ENCODE measurements around the gene IGF2BP2.
A peak's percentile ranks its signal among the peaks of the same experiment; 100 is the strongest.

The IGF2BP2 gene

DNA sequence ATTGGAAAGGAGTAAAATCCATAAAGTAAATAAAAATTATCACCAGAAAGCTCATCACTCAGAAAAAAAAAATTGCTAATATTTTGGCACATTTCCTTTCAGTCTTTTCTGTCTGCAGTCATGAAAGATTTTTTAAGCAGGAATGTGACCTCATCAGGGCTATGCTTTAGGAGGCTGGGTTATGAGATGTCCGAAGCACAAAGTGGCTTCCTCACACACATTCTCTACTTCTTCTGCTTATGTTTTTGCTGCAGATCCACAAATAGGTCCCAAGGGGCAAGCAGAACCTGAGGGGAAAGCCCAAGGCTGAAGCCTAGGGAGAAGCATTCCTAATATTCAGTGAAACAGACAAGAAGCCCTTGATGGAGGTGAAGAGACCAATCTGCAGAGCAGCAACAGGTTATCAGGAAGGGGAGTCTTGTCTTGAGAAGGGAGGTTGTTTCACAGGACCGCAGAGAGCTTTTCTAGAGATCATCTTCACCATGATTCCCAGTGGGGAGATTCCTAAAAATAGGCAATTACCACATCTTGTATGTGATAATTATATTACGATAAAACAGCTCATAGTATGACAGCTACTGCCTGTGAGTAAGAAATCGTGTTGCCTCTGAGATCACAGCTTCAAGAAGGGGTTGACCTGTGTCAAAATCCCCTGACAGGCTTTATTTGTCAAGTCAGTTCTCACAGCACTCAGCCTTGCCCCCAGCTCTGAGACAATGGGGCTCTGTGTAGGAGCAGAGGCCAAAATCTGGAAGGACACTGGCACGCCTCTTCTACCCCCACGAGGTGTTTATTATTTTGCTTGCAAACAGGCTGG, 60.5 kb downstream of the IGF2BP2 start:
- DNase-seq: no peak

DNA sequence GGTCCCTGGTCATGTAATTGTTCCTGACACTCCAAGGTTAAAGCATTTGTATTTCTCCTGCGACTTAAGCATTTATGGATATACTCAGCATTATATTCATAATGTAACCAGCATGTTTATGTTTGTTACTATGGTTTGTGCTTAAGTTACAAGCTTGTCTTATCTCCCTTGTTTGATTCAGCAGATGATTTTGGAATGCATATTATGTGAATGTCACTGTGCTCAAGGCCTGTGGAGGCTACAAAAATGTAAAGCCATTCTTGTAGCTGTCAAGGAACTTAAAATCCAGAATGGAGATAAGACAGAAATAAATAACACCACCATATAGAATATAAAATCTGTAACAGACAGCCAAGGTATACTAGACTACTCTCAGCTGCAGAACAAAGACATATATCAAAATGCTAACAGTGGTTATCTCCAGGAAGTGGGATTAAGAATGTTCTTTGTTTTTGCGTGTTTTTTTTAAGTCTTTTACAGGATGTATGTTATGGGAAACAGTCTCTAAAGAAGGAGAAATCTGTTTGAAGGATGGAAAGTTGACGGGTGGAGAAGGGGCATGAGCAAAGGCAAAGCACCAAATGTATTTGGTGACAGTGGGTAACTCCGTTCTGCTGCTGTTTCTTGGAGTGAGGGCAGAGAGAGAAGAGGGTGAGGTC, 61.4 kb downstream of the IGF2BP2 start:
- no peak for DNase-seq

DNA sequence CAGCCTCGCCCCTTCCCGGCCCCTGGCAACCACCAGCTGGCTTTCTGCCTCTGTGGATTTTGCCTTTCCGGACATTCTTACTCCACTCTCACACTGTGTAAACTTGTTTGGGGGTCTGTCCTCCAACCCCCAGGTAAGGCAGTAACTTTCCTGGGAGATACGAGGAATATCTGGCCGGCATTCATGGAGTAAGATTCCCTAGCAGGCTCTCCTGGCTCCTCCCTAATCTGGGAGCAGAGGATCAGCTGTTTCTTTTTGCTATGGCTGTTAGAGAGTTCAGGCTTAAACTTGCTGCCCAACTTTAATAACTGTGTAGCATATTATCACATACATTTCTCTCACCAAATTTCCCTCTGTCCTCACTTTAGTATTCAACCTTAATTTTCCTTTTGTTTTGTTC, 64.3 kb downstream of the IGF2BP2 start:
- DNase-seq: no peak

DNA sequence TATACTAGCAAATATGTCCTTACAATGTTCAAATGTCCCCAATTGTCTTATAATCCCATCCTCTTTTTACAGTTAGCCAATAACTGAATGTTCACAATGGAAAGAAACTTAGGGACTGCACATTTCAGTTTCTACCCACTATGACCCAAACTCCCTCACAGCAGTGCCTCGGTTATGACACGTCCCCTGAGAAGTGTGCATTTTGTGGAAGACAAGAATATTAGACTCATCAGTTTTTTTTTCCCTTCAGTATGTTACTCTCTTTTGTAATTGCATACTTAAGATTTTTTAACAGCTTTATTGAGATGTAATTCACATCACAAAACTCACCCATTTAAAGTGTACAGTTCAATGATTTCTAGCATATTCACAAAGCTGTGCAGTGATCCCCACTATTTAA, 64.8 kb downstream of the IGF2BP2 start:
- no peak for DNase-seq

DNA sequence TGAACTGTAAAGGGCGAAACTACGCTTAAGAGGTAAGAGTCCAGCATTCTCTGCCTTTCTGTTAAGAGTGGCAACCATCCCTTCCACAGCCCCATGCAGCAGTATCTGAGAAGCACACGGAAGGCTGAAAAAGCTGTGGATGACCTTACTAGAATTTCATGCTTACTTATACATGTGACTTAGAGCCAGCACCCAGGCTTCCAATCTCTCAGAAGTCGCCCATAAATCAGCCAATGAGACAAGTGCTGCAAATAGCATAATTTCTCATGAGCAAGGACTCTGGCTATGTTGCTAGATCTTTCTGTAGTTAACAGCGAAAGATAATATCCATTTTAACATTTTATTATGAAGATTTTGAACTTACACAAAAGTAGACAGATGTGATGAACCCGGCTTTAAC, 65.3 kb downstream of the IGF2BP2 start:
- no peak for DNase-seq

DNA sequence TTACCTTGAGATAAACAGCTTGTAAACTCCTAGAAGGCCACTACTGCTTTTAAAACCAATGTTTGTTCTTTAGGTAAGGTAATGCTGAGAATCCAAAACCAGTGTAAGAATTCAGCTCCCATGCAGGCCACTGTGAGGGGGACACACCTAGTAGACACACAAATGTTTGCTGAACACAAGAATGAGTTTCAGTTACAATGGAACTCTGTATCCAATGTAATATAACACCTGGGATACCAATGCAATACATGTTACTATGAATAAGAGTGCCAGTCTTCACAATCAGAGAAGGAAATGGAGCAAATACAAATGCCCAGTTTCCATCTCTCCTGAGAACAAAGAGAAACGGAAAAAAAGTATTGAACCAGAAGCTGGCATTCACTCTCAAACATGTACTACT, 65.9 kb downstream of the IGF2BP2 start:
- DNase-seq: no peak

DNA sequence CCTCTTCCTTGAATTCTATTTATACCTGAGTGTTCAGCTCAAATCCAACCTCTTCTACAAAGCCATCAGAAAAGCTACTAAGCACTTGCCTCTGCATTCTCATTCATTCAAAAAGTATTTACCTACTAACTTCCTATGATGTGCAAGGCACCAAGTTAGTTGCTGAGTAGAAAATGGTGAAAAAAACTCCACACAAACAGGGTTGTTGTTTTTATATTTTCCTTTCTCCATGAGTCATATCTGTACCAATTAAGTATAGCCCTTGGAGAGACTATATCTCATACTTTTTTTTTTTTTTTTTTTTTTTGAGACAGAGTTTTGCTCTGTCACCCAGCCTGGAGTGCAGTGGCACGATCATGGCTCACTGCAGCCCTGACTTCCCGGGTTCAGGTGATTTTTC, 67.7 kb downstream of the IGF2BP2 start:
- no peak for DNase-seq

DNA sequence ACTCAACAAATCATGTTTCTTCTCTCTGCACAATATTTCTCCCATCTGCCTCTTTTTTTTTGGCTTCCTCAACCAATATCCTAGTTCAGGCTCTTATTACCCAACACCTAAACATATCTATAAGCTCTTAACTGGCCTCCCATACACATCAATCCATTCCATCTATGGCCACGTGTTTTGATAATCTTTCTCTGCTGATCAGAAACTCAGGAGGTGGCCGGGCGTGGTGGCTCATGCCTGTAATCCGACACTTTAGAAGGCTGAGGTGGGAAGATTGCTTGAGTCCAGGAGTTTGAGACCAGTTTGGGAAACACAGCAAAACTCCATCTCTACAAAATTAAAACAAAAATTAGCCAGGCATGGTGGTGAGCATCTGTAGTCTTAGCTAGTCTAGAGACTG, 68.4 kb downstream of the IGF2BP2 start:
- DNase-seq: no peak

DNA sequence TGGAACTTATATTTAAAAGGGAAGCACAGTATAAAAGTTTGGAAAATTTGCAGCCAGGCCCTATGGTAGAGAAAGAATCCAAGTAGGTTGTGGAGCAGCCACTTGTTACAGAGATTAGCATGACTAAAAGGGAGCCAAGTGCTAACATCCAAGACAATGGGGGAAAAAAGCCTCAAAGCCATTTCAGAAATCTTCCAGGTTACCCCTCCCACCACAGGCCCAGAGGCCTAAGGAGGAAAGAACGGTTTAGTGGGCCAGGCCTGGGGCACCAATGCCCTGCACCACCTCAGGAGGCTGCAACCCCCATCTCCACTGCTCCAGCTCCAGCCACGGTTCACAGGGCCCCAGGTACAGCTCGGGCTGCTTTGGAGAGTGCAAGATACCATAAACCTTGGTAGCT, 69.9 kb downstream of the IGF2BP2 start:
- DNase-seq: no peak

DNA sequence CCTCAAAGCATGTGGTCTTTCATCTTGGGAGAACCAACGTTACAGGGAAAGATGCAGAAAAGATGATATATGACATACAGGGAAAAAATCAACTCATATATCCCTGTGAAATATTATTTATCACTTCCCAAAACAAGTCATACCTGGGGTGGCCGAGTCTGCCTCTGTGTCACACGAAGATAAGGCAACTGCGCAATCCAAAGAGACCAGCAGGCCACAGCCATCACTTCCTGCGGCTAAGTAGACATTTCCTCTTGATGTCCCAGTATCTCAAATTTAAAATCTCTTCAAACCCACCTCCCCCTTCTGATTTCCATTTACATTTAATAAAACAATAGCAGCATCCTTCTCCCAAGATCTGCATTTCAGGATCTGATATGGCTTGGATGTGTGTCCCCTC, 71.5 kb downstream of the IGF2BP2 start:
- DNase-seq: no peak

DNA sequence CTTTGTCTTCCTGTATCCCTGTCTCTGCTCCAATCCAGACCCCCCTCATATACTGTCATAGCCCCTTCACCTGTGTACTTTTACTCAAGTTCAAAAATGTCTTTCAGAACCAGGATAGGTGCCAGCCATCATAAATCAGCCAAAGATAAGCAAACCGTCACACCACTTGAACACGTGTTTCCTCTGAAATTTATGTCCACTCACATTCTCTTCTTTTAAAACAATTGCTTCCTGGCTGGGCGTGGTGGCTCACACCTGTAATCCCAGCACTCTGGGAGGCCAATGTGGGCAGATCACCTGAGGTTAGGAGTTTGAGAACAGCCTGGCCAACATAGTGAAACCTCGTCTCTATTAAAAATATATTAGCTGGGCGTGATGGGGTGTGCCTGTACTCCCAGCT, 74.1 kb downstream of the IGF2BP2 start:
- DNase-seq: no peak

DNA sequence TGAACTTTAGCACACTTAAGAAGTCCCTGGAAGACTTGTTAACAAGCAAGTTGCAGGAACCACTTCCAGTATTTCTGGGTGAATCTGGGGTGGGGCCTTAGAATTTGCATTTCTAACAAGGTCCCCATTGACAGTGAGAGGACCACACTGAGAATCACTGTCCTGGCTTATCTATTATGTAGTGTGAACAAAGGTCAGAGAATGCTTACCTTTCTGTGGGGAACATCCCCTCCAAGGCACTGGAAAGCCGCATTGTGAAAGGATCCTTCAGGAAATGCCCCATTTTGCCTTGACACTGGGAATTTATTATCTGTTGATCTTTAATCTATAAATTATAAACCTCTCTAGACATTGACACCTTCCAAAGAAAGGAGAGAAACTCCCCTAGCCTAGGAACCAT, 74.8 kb downstream of the IGF2BP2 start:
- DNase-seq: no peak

DNA sequence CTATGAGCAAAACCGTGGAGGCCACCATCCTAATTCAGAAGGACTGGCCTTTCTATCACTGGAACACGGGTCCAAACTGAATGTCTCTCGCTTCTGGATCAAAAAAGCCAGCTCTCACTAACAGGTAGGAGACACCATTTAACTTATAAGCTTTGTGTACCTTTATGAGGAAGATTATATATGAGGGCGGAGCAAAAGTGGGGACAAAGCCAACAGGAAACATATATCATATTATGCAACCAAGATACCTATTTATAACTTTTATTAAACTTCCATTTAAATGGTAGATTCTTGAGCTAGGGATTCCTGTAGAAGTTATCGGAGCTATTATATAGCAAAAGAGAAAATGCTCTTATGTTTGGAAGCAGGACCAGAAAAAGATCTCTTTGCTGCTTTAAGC, 78.4 kb downstream of the IGF2BP2 start:
- no peak for DNase-seq

DNA sequence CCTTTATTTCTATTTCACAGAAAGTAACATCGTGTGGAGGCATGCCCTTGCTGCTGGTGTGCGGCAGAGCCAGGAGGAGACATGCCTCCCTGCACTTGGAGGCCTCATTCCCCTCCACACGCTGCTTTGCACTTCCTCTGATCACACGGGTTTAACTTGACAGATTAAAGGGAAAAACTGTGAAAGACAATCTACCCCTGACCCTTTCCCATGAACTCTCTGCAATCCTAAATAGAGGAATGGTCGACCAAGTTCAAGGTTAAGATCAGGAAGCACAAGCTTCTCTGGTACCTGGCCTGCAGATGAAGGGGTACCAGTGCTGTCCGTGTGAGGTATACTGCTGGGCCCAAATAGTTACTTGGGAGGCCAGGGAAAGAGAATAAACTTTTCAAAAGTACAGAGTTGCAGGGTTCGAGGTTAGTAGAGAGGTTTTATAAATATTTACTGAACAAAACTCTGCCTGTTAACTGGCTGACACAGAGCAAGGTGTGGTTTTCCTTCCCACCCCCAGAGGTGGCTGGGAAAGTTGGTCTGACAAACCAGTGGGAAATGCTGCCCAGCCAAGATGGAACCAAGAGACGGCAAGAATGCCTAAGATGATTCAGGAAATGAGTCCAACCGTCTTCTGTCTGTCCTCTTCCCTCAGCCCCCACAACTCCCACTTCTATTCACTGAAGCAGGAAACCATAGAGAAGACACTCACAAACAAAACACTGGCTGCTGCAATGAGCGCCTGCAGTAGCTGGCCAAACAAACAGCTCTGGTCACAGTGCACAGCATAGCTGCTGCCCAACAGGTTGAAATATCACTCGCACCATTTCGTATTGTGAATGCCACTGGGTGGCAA, 79.6 kb downstream of the IGF2BP2 start:
- DNase-seq: no peak

DNA sequence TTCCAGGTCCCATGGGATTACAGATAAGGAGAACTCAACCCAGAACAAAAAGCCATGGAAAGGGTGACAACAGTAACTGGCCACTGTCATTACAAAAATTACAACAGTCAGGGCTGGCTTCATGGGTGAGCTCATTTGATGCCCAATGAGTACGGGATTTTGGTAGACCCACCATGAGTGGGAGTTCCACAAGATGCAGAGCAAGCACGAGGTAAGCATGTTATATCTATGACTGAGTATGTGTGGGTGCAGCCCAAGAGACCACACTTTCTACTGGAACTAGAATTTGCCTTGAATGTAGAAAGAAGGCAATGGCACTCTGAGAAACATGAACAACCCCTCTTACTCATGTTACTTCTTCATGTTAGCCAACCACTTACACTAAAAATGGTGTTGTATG, 83.3 kb downstream of the IGF2BP2 start:
- DNase-seq: no peak

DNA sequence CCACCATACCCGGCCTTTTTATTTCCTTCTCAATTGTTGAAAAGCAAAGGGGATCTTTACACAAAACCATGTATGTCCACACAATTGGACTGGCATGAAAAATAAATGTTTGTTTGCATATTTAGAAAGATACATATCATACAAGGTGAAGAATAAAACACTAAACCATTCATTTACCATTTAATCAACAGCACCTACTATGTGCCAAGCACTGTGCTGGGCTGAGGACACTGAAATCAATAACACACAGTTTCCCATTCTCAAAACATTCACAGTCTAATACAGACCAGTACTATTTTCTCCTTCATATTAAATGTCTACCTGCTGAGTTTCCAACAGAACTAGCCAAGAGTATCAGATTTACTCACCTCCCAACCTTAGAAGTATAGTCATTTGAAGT, 84.7 kb downstream of the IGF2BP2 start:
- no peak for DNase-seq

DNA sequence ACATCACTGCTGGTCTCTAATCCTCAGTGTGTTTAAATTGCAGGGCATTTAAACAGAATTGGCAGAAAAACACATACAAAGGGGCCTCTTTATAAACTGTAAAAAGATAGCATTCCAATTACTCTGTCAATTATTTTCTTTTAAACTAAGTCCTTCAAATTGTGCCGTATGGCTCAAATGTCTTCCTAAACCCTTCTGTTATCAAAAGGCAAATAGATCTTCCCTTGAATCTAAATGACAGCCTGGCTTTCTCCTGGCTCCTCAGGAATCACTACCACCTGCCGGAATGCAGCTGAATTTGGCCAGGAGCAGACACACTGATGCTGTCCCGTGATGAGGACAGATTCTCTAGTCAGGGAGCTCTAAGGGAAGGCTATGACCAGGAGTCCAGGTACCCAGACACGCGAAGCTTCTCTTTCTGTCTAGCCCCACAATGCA, 85.6 kb downstream of the IGF2BP2 start:
- peak; percentile 32 to 73 for DNase-seq

DNA sequence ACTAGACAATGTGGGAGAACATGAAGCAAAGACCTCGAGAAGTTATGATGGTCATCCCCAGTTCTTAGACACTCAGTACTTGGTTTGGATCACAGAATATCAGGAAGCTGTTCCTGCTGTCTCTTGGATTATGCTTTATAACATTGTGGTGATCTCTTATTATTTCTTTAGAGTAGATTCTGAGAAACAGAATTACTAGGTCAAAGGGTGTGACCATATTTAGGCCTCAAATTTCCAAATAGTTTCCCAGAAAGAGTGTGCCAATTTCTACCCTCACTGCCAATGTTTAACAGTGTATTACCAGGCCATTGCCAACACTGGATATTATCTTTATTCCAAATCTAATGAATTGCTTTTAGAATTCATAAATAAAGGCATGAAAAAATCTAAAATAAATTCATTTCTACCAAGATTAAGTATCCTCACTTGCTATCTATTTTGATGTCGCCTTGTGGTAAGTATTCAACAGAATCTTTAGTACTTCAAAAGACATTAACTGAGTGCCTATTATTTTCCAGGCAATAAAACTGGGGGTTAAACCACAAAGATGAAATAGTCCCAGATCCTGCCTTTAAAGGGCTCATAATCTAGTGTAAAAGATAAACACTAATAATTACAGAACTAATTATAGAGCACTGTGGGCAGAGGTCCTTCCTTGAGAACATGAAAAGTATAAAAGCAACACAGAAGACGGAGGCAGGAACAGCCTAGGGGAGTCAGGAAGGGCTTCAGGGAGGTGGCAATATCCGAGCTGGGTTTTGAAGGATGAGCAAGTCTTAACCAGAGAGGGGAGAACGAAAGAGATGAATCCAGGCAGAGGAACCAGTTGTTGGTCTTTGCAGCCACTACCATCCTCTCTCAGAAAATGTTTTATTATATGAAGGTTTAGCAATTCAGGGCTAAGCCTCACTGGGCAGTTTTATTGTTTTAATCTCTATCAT, 86.8 kb downstream of the IGF2BP2 start:
- no peak for DNase-seq

DNA sequence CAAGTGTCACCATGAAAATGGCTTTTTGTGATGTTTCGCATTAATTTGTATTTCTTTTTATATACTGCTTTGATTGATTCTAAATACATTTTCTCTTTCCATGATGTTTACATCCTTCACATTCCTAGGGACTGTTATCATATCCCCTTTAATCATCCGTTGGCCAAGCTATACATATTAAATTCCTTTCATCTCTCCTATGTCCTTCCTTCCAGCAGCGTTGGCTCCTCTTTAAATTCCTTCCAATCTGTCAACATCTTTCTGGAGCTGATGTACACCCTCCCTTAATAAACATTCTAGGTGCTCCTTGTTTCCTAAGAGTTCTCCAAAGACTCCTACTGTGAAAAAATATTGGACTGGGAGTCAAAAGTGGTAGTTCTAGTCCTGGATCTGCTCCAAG, 87.8 kb downstream of the IGF2BP2 start:
- DNase-seq: no peak

DNA sequence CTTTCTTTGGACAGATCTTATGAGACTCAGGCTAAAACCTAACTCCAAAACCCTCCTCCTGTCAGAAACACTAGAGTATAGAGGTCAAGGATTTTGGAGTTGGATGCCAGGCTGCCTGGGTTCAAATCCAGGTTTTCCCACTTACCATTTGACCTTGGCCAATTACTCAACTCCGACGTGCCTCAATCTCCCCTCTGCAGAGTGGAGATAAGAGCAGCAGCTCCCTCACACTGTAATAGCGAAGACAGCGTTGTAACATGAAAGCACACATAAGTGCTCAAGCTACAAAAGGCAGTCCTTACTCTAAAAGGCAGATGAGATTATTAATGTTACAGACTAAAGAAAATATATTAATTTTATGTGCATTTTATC, 90.1 kb downstream of the IGF2BP2 start:
- DNase-seq: no peak

DNA sequence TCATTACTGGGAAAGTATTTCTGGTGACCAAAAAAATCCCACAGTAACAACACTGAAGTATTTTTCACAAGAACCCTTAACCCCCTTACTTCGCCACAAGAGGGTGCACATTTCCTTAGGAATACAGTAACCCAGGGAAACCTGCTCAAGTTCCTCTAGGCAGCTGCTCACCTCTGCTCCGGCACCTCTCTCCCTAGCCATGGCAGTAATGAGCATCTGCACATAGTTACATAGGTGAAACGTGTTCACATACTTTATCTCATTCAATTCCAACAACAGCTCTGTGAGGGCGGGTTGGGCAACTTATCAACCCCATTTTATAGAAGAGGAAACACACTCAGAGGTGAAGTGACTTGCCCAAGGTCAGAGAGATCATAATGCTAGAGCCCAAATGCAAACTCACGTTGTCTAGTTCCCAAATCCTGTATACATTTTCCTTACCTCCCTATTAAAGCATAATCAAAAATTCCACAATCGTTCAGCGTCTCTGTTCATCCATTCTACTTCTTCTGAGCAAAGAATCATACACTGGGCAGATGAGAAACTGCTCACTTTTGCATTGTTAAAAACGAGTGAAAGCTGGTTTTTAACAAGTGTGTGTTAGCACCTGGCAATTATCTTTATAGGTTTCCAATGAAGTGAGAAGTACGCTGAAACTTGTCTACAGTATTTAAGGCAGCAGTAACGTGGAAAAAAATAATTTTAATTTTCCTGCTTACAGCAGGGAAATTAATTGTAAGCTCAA, 90.7 kb downstream of the IGF2BP2 start:
- DNase-seq: no peak

DNA sequence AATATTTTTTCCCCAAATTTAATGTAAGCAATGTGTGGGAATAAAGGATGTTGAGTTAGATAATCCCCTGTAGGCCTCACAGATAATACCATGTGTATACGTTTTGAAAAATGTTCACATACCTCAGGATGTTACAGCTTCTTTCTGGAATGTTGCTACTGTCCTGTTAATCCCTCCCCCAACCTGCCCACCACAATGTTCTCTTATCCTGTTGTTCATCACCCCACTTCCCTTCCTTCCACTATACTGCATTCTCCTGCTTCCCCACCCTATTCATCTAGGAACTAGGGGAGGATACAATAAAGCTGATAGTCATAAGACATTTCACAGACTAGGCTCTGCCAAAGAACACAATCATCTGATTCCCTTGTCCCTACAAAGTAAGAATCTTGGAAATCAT, 92.1 kb downstream of the IGF2BP2 start:
- DNase-seq: no peak
